Measurements from ENCODE around the gene NAMPT.

NAMPT gene

GRCh38 chr7:106254525-106255116, 30.2 kb downstream of the NAMPT start:
- H3K27me3 ChIP-seq (ENCODE audit: control insufficient read depth, insufficient read depth, low read length): no peaks in the 10 kb centered on the region
- H3K4me3 ChIP-seq (ENCODE audit: low read depth, low read length): no peak overlapping the region
- H3K27ac ChIP-seq (ENCODE audit: low read depth, low read length): no peak overlapping the region
- no peaks in the 10 kb centered on the region for H3K4me1 ChIP-seq (ENCODE audit: control insufficient read depth, insufficient read depth, low read length)
- no peaks in the 10 kb centered on the region for H3K9me3 ChIP-seq (ENCODE audit: control insufficient read depth, insufficient read depth, low read depth, low read length)
- peaks cover 76% of the 10 kb centered on the region for H3K36me3 ChIP-seq (ENCODE audit: control insufficient read depth, insufficient read depth, low read length)
- no peak overlapping the region for H3K9ac ChIP-seq (ENCODE audit: low read length)

- Histone ChIP-seq H3K4me3 (ENCODE audit: low read depth, low read length) (no peak overlapping the region), H3K36me3 (ENCODE audit: control insufficient read depth, insufficient read depth, low read length) (peaks cover 75% of the 10 kb centered on the region), H3K27ac (ENCODE audit: low read depth, low read length) (no peak overlapping the region), H3K27me3 (ENCODE audit: control insufficient read depth, insufficient read depth, low read length) (no peaks in the 10 kb centered on the region), H3K9ac (ENCODE audit: low read length) (no peak overlapping the region), H3K9me3 (ENCODE audit: control insufficient read depth, insufficient read depth, low read depth, low read length) (0 out of 2 replicates have a peak, but pooled peaks cover 2% of the 10 kb centered on the region), H3K4me1 (ENCODE audit: control insufficient read depth, insufficient read depth, low read length) (no peaks in the 10 kb centered on the region)
These were observed 32.2 kb downstream of the NAMPT start for GRCh38 chr7:106252568-106252967.

- H3K9me3 ChIP-seq (ENCODE audit: control insufficient read depth, insufficient read depth, low read depth, low read length): peaks cover 6% of the 10 kb centered on the region; the same call in 1 of the 2 replicates
- H3K36me3 ChIP-seq (ENCODE audit: control insufficient read depth, insufficient read depth, low read length): peaks cover 67% of the 10 kb centered on the region
- no peaks in the 10 kb centered on the region for H3K27me3 ChIP-seq (ENCODE audit: control insufficient read depth, insufficient read depth, low read length)
- H3K4me3 ChIP-seq (ENCODE audit: low read depth, low read length): no peak overlapping the region
- H3K9ac ChIP-seq (ENCODE audit: low read length): no peak overlapping the region
- no peak overlapping the region for H3K27ac ChIP-seq (ENCODE audit: low read depth, low read length)
- H3K4me1 ChIP-seq (ENCODE audit: control insufficient read depth, insufficient read depth, low read length): no peaks in the 10 kb centered on the region
These were observed 35.3 kb downstream of the NAMPT start for GRCh38 chr7:106249488-106249887.

GRCh38 chr7:106248600-106248999, 36.2 kb downstream of the NAMPT start:
- H3K36me3 ChIP-seq (ENCODE audit: control insufficient read depth, insufficient read depth, low read length): peaks cover 59% of the 10 kb centered on the region

GRCh38 chr7:106247841-106248240, 36.9 kb downstream of the NAMPT start:
- Histone ChIP-seq H3K9ac (ENCODE audit: low read length) (no peak overlapping the region), H3K27ac (ENCODE audit: low read depth, low read length) (no peak overlapping the region), H3K4me3 (ENCODE audit: low read depth, low read length) (no peak overlapping the region), H3K9me3 (ENCODE audit: control insufficient read depth, insufficient read depth, low read depth, low read length) (peaks cover 6% of the 10 kb centered on the region; the same call in 1 of the 2 replicates), H3K36me3 (ENCODE audit: control insufficient read depth, insufficient read depth, low read length) (peaks cover 52% of the 10 kb centered on the region), H3K4me1 (ENCODE audit: control insufficient read depth, insufficient read depth, low read length) (no peaks in the 10 kb centered on the region), H3K27me3 (ENCODE audit: control insufficient read depth, insufficient read depth, low read length) (no peaks in the 10 kb centered on the region)

More at GRCh38 chr7:106248600-106248999, 36.2 kb downstream of the NAMPT start:
- Histone ChIP-seq H3K4me1 (ENCODE audit: control insufficient read depth, insufficient read depth, low read length) (no peaks in the 10 kb centered on the region), H3K27ac (ENCODE audit: low read depth, low read length) (no peak overlapping the region), H3K9ac (ENCODE audit: low read length) (no peak overlapping the region), H3K9me3 (ENCODE audit: control insufficient read depth, insufficient read depth, low read depth, low read length) (peaks cover 6% of the 10 kb centered on the region; the same call in 1 of the 2 replicates), H3K4me3 (ENCODE audit: low read depth, low read length) (no peak overlapping the region), H3K27me3 (ENCODE audit: control insufficient read depth, insufficient read depth, low read length) (no peaks in the 10 kb centered on the region)

GRCh38 chr7:106246902-106247711, 37.7 kb downstream of the NAMPT start:
- Histone ChIP-seq H3K9ac (ENCODE audit: low read length) (no peak overlapping the region), H3K4me3 (ENCODE audit: low read depth, low read length) (no peak overlapping the region), H3K9me3 (ENCODE audit: control insufficient read depth, insufficient read depth, low read depth, low read length) (peaks cover 6% of the 10 kb centered on the region; the same call in 1 of the 2 replicates), H3K4me1 (ENCODE audit: control insufficient read depth, insufficient read depth, low read length) (no peaks in the 10 kb centered on the region), H3K27me3 (ENCODE audit: control insufficient read depth, insufficient read depth, low read length) (no peaks in the 10 kb centered on the region), H3K36me3 (ENCODE audit: control insufficient read depth, insufficient read depth, low read length) (peaks cover 45% of the 10 kb centered on the region), H3K27ac (ENCODE audit: low read depth, low read length) (no peak overlapping the region)

- Histone ChIP-seq H3K36me3 (ENCODE audit: control insufficient read depth, insufficient read depth, low read length) (peaks cover 21% of the 10 kb centered on the region), H3K9me3 (ENCODE audit: control insufficient read depth, insufficient read depth, low read depth, low read length) (peaks cover 6% of the 10 kb centered on the region; the same call in 1 of the 2 replicates), H3K4me3 (ENCODE audit: low read depth, low read length) (no peak overlapping the region)
These were observed 40.9 kb downstream of the NAMPT start for GRCh38 chr7:106243893-106244292.

GRCh38 chr7:106239406-106239805, 45.4 kb downstream of the NAMPT start:
- Histone ChIP-seq H3K27ac (ENCODE audit: low read depth, low read length) (no peak overlapping the region), H3K36me3 (ENCODE audit: control insufficient read depth, insufficient read depth, low read length) (no peaks in the 10 kb centered on the region), H3K27me3 (ENCODE audit: control insufficient read depth, insufficient read depth, low read length) (no peaks in the 10 kb centered on the region), H3K4me3 (ENCODE audit: low read depth, low read length) (no peak overlapping the region), H3K9ac (ENCODE audit: low read length) (no peak overlapping the region), H3K9me3 (ENCODE audit: control insufficient read depth, insufficient read depth, low read depth, low read length) (no peaks in the 10 kb centered on the region), H3K4me1 (ENCODE audit: control insufficient read depth, insufficient read depth, low read length) (no peaks in the 10 kb centered on the region)

More at GRCh38 chr7:106243893-106244292, 40.9 kb downstream of the NAMPT start:
- Histone ChIP-seq H3K9ac (ENCODE audit: low read length) (no peak overlapping the region), H3K27me3 (ENCODE audit: control insufficient read depth, insufficient read depth, low read length) (no peaks in the 10 kb centered on the region), H3K4me1 (ENCODE audit: control insufficient read depth, insufficient read depth, low read length) (no peaks in the 10 kb centered on the region), H3K27ac (ENCODE audit: low read depth, low read length) (no peak overlapping the region)

- no peak overlapping the region for H3K9ac ChIP-seq (ENCODE audit: low read length)
- no peaks in the 10 kb centered on the region for H3K9me3 ChIP-seq (ENCODE audit: control insufficient read depth, insufficient read depth, low read depth, low read length)
These were observed 46.0 kb downstream of the NAMPT start for GRCh38 chr7:106238830-106239229.

GRCh38 chr7:106236065-106236464, 48.7 kb downstream of the NAMPT start:
- Histone ChIP-seq H3K9ac (ENCODE audit: low read length) (no peak overlapping the region), H3K27ac (ENCODE audit: low read depth, low read length) (no peak overlapping the region), H3K4me3 (ENCODE audit: low read depth, low read length) (no peak overlapping the region), H3K36me3 (ENCODE audit: control insufficient read depth, insufficient read depth, low read length) (no peaks in the 10 kb centered on the region), H3K4me1 (ENCODE audit: control insufficient read depth, insufficient read depth, low read length) (no peaks in the 10 kb centered on the region), H3K9me3 (ENCODE audit: control insufficient read depth, insufficient read depth, low read depth, low read length) (no peaks in the 10 kb centered on the region), H3K27me3 (ENCODE audit: control insufficient read depth, insufficient read depth, low read length) (no peaks in the 10 kb centered on the region)

More at GRCh38 chr7:106238830-106239229, 46.0 kb downstream of the NAMPT start:
- Histone ChIP-seq H3K36me3 (ENCODE audit: control insufficient read depth, insufficient read depth, low read length) (no peaks in the 10 kb centered on the region), H3K4me3 (ENCODE audit: low read depth, low read length) (no peak overlapping the region), H3K27me3 (ENCODE audit: control insufficient read depth, insufficient read depth, low read length) (no peaks in the 10 kb centered on the region), H3K27ac (ENCODE audit: low read depth, low read length) (no peak overlapping the region), H3K4me1 (ENCODE audit: control insufficient read depth, insufficient read depth, low read length) (no peaks in the 10 kb centered on the region)

- H3K4me3 ChIP-seq (ENCODE audit: low read depth, low read length): no peak overlapping the region
- H3K27ac ChIP-seq (ENCODE audit: low read depth, low read length): no peak overlapping the region
- no peaks in the 10 kb centered on the region for H3K36me3 ChIP-seq (ENCODE audit: control insufficient read depth, insufficient read depth, low read length)
- no peaks in the 10 kb centered on the region for H3K27me3 ChIP-seq (ENCODE audit: control insufficient read depth, insufficient read depth, low read length)
- H3K4me1 ChIP-seq (ENCODE audit: control insufficient read depth, insufficient read depth, low read length): no peaks in the 10 kb centered on the region
- no peaks in the 10 kb centered on the region for H3K9me3 ChIP-seq (ENCODE audit: control insufficient read depth, insufficient read depth, low read depth, low read length)
- no peak overlapping the region for H3K9ac ChIP-seq (ENCODE audit: low read length)
These were observed 50.4 kb downstream of the NAMPT start for GRCh38 chr7:106234425-106234824.

Data from HUES6 (cell line).